H1 (cell line): ENCODE results near the gene BTBD7.

Source experiments
- CHD1 ChIP-seq: IDR thresholded peaks from 2 replicates; pipeline ENCODE4 v1.6.1; 2012; ENCODE audit warnings: low read depth, low read length, improper control_type of control experiment
- CHD2 ChIP-seq: IDR thresholded peaks from 2 replicates; pipeline ENCODE4 v1.6.1; 2012; ENCODE audit warnings: low read length, improper control_type of control experiment
- KDM5A ChIP-seq: fragments of 200-600 bp; IDR thresholded peaks from 2 replicates; pipeline ENCODE4 v1.7.1; 2012; ENCODE audit warnings: mild to moderate bottlenecking, low read length, inconsistent platforms, mixed read lengths
- POLR2AphosphoS5 ChIP-seq: IDR thresholded peaks from 2 replicates; pipeline ENCODE4 v1.6.1; 2011; ENCODE audit warnings: low read depth, low read length
- SP1 ChIP-seq: IDR thresholded peaks from 2 replicates; pipeline ENCODE4 v1.6.1; 2011; ENCODE audit warnings: low read depth, low read length
- SP4 ChIP-seq: IDR thresholded peaks from 2 replicates; pipeline ENCODE4 v1.6.1; 2012; ENCODE audit warnings: low read length, inconsistent platforms
- ZNF274 ChIP-seq: IDR thresholded peaks from 2 replicates; pipeline ENCODE4 v1.7.0; 2012; ENCODE audit warnings: low read length, borderline replicate concordance; ENCODE audit errors: extremely low read depth
- TF ChIP-seq, protein P1 (sequence below): fragments of 300-600 bp; sonication (generic); IDR thresholded peaks from 2 replicates; pipeline ENCODE4 v1.7.1; 2012; ENCODE audit warnings: low read length, moderate library complexity, mild to moderate bottlenecking, inconsistent platforms; ENCODE audit not compliant: insufficient replicate concordance
- TF ChIP-seq, protein P2 (sequence below), 3 experiments: IDR thresholded peaks; 1 replicate in 2 of 3; 2 replicates in 1 of 3; pipeline versions ENCODE4 v1.5.1 to v1.6.1; 2011; ENCODE audit warnings: low read length in 3 of 3, mild to moderate bottlenecking in 3 of 3, inconsistent platforms in 2 of 3, low read depth in 1 of 3, moderate library complexity in 1 of 3; ENCODE audit not compliant: insufficient read depth in 1 of 3; ENCODE audit errors: control extremely low read depth in 1 of 3

DNA sequence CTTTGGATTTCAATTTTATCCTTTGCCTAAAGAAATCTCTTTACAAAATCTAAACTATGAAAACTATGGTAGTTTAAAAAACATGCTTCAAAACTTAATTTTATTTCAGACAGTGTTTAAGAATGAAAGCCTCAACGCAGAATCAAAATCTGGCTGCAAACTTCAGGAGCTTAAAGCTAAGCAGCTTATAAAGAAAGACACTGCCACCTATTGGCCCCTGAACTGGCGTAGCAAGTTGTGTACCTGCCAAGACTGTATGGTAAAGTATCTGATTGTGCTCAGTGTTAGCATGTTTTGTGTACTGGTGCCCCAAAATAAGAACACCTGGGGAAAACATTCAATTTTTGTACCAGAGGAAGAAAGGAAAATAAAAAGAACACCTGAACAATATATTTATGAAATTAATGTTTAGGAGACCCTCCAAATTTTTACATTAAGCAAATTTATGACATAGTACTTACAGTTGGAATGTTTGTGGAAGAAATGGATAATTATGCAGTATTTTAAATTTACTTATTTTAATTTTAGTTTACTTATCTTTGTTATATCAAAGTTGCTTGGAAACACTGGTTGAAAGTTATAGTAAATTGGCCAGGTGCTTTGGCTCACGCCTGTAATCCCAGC is 113.6 kb downstream of the BTBD7 start:
- no peak for TF ChIP-seq SP1
- TF ChIP-seq POLR2AphosphoS5: no peak
- TF ChIP-seq CHD1: no peak
- TF ChIP-seq, protein P1, sequence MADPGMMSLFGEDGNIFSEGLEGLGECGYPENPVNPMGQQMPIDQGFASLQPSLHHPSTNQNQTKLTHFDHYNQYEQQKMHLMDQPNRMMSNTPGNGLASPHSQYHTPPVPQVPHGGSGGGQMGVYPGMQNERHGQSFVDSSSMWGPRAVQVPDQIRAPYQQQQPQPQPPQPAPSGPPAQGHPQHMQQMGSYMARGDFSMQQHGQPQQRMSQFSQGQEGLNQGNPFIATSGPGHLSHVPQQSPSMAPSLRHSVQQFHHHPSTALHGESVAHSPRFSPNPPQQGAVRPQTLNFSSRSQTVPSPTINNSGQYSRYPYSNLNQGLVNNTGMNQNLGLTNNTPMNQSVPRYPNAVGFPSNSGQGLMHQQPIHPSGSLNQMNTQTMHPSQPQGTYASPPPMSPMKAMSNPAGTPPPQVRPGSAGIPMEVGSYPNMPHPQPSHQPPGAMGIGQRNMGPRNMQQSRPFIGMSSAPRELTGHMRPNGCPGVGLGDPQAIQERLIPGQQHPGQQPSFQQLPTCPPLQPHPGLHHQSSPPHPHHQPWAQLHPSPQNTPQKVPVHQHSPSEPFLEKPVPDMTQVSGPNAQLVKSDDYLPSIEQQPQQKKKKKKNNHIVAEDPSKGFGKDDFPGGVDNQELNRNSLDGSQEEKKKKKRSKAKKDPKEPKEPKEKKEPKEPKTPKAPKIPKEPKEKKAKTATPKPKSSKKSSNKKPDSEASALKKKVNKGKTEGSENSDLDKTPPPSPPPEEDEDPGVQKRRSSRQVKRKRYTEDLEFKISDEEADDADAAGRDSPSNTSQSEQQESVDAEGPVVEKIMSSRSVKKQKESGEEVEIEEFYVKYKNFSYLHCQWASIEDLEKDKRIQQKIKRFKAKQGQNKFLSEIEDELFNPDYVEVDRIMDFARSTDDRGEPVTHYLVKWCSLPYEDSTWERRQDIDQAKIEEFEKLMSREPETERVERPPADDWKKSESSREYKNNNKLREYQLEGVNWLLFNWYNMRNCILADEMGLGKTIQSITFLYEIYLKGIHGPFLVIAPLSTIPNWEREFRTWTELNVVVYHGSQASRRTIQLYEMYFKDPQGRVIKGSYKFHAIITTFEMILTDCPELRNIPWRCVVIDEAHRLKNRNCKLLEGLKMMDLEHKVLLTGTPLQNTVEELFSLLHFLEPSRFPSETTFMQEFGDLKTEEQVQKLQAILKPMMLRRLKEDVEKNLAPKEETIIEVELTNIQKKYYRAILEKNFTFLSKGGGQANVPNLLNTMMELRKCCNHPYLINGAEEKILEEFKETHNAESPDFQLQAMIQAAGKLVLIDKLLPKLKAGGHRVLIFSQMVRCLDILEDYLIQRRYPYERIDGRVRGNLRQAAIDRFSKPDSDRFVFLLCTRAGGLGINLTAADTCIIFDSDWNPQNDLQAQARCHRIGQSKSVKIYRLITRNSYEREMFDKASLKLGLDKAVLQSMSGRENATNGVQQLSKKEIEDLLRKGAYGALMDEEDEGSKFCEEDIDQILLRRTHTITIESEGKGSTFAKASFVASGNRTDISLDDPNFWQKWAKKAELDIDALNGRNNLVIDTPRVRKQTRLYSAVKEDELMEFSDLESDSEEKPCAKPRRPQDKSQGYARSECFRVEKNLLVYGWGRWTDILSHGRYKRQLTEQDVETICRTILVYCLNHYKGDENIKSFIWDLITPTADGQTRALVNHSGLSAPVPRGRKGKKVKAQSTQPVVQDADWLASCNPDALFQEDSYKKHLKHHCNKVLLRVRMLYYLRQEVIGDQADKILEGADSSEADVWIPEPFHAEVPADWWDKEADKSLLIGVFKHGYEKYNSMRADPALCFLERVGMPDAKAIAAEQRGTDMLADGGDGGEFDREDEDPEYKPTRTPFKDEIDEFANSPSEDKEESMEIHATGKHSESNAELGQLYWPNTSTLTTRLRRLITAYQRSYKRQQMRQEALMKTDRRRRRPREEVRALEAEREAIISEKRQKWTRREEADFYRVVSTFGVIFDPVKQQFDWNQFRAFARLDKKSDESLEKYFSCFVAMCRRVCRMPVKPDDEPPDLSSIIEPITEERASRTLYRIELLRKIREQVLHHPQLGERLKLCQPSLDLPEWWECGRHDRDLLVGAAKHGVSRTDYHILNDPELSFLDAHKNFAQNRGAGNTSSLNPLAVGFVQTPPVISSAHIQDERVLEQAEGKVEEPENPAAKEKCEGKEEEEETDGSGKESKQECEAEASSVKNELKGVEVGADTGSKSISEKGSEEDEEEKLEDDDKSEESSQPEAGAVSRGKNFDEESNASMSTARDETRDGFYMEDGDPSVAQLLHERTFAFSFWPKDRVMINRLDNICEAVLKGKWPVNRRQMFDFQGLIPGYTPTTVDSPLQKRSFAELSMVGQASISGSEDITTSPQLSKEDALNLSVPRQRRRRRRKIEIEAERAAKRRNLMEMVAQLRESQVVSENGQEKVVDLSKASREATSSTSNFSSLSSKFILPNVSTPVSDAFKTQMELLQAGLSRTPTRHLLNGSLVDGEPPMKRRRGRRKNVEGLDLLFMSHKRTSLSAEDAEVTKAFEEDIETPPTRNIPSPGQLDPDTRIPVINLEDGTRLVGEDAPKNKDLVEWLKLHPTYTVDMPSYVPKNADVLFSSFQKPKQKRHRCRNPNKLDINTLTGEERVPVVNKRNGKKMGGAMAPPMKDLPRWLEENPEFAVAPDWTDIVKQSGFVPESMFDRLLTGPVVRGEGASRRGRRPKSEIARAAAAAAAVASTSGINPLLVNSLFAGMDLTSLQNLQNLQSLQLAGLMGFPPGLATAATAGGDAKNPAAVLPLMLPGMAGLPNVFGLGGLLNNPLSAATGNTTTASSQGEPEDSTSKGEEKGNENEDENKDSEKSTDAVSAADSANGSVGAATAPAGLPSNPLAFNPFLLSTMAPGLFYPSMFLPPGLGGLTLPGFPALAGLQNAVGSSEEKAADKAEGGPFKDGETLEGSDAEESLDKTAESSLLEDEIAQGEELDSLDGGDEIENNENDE: no peak
- TF ChIP-seq, protein P2, sequence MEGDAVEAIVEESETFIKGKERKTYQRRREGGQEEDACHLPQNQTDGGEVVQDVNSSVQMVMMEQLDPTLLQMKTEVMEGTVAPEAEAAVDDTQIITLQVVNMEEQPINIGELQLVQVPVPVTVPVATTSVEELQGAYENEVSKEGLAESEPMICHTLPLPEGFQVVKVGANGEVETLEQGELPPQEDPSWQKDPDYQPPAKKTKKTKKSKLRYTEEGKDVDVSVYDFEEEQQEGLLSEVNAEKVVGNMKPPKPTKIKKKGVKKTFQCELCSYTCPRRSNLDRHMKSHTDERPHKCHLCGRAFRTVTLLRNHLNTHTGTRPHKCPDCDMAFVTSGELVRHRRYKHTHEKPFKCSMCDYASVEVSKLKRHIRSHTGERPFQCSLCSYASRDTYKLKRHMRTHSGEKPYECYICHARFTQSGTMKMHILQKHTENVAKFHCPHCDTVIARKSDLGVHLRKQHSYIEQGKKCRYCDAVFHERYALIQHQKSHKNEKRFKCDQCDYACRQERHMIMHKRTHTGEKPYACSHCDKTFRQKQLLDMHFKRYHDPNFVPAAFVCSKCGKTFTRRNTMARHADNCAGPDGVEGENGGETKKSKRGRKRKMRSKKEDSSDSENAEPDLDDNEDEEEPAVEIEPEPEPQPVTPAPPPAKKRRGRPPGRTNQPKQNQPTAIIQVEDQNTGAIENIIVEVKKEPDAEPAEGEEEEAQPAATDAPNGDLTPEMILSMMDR (IDR thresholded peaks at IDR 0.05; ENCODE audit: control extremely low read depth in 1 of 3, insufficient read depth in 1 of 3, low read depth in 1 of 3, low read length in 3 of 3): peak in 2 of 3 experiments; percentile 72 to 77; a peak in 3 of 4 replicates
- TF ChIP-seq SP4: no peak
- no peak for TF ChIP-seq KDM5A
- TF ChIP-seq CHD2: no peak
- TF ChIP-seq ZNF274: no peak
